ENCODE data around the gene LRRC25.
A peak's percentile ranks its signal among the peaks of the same experiment; 100 is the strongest.

LRRC25 gene

GRCh38 chr19:18436671-18437490 is 39.5 kb upstream of the LRRC25 start:
- DNase-seq (ENCODE audit: insufficient read length, low spot score) (peak; percentile 96), FAIRE-seq (peak; percentile 89)

GRCh38 chr19:18435842-18436670 is 38.6 kb upstream of the LRRC25 start:
- DNase-seq (ENCODE audit: insufficient read length, low spot score) (no peak), FAIRE-seq (no peak)

GRCh38 chr19:18435178-18435841 is 37.9 kb upstream of the LRRC25 start:
- FAIRE-seq: no peak
- DNase-seq (ENCODE audit: insufficient read length, low spot score): no peak

DNA sequence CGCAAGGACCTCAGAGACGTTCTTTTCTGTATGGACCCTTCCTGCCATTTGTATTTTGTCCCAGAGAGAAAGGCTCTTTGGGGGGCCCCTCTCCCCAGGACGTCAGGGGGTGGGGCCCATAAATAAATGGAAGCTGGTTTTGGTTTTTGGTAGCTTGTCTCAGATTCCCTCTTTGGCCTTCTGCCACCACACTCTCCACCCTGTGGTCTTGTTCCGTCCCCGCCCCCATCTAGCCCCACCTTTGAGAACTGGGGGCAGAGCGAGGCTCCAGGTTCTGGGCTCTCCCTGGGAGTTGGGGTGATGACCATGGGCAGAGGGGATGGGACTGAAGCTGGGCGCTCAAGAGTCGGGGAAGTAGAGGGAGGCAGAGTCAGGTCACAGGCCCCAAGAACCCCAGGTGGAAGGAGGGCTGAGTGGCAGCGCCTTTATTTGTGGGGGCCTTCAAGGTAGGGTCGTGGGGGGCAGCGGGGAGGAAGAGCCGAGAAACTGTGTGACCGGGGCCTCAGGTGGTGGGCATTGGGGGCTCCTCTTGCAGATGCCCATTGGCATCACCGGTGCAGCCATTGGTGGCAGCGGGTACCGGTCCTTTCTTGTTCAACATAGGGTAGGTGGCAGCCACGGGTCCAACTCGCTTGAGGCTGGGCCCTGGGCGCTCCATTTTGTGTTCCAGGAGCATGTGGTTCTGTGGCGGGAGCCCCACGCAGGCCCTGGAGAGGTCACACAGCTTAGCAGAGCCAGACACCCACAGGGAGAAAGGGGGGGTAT is 37.2 kb upstream of the LRRC25 start:
- FAIRE-seq (no peak), DNase-seq (ENCODE audit: insufficient read length, low spot score) (no peak)

GRCh38 chr19:18433735-18434398 is 36.4 kb upstream of the LRRC25 start:
- DNase-seq (ENCODE audit: insufficient read length, low spot score) (no peak), FAIRE-seq (no peak)

DNA sequence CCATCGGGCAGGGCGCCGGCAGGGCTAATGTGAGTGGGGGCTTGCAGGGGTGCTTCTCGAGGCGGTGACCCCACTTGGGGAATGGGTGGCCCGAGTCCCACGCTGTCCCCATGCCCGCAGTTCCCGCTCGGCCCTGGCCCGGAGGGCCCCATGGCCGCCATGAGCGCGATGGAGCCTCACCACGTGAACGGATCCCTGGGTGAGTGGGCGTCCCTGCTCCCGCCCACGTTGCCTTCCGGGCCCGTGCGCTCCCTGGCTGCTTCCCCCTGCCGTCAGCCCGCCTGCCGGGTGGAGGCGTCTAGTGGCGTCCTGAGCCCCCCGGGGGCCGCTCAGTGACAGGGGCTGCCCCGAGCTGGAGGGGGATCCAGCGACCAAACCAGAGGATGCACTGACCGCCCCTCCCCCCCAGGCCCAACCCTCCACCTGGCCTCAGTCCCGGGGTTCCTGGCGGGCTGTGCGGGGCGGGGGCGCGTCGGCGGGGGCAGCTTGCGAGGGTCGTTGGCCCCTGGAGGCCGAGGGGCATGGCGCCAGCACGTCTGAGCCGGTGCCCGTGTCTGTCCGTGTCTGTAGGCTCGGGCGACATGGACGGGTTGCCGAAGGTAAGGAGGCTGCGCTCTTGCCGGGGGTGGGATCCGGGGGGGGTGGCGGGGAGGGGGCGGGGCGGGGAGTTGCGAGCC is 35.7 kb upstream of the LRRC25 start:
- DNase-seq (ENCODE audit: insufficient read length, low spot score) (no peak), FAIRE-seq (no peak)

DNA sequence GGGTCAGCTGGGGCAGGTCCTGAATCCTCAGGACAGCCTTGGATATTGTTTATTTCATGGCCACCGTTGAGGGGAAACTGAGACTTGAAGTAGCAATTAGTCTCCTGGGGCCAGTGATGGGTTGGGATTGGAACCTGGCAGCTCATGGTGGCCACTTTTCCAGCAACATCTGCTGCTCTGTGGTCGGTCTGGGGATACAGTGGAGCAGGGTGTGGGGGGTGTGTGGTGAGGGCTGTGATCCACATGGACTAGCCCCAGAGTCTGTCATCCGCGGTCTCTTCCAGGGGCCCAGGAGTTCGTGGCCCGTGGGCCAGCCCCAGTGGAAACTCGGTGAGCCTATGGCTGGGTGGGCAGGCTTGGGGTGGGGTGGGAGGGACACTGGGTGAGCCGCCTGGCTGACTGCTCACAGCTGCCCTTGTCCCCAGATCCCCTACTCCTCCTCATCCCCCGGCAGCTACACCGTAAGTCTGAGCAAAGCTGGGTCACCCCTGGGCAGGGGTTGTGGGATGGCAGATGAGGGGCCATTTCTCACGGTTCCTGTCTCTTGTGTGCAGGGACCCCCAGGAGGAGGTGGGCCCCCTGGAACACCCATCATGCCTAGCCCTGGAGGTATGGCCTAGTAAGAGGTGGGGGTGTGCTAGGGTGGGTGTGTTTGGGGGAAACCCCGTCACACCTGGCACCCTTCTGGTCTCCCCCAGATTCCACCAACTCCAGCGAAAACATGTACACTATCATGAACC is 35.0 kb upstream of the LRRC25 start:
- no peak for DNase-seq (ENCODE audit: insufficient read length, low spot score)
- no peak for FAIRE-seq

DNA sequence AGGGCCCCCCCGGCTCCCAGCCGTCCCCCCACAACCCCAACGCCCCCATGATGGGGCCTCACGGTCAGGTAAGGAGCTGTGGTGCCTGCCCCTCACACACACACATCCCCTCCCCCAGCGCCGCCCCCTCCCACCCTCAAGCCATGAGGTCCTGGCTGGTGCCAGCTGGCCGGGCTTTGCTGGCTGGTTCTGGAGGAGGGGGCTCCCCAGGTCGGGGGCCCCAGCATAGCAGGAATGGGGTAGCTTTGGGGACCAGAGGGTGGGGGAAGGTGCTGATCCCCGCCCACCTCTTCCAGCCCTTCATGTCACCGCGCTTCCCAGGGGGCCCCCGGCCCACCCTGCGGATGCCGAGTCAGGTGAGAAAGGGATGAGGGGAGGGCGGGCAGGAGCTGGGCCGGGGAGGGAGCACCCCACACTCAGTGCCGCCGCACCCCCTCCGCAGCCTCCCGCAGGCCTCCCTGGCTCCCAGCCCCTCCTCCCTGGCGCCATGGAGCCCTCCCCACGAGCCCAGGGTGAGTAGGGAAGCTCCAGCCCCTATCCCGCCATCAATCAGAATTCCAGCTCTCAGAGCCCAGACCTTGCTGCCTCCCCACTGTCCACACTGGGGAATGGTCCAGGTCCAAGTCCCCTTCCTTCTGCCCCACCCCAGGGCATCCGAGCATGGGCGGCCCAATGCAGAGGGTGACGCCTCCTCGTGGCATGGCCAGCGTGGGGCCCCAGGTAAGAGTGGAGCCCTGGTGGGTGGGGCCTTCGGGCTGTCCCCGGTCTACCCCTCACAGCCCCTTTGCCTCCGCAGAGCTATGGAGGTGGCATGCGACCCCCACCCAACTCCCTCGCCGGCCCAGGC is 34.2 kb upstream of the LRRC25 start:
- FAIRE-seq (no peak), DNase-seq (ENCODE audit: insufficient read length, low spot score) (no peak)

- DNase-seq (ENCODE audit: insufficient read length, low spot score) (no peak), FAIRE-seq (peak; percentile 16)
Observed at GRCh38 chr19:18430417-18431144, 33.2 kb upstream of the LRRC25 start.

DNA sequence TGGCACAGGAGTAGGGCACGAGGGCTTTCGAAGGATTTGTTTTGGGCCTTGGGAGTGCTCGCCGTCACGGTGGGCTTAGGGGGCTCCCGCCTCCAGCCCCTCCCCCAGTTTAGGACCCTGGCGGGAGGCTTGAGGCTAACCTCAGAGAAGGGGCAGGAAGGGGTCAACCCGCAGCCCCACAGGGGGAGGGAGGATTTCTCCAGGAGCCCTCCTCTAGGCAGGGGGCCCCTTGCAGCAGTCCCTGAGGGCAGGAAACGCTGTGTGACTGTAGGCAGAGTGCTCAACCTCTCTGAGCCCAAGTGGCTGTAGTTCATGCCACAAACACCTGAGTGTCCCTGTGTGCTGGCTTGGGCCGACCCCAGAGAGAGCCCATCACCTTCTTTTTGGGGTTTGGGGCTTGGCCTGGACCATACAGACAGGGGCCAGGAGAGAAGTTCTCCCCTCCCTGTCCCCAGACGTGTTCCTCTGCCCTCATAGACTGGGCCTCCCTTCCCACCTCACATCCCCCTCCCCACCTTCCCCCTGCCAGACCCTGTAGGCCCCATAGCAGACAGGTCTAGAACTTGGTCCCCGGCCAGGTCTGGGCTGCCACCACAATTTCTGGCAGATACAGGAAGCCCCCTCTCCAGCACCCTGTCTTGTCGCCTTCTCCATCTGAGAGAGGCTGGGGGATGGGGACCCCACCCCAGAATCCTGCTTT is 32.4 kb upstream of the LRRC25 start:
- FAIRE-seq (no peak), DNase-seq (ENCODE audit: insufficient read length, low spot score) (no peak)

GRCh38 chr19:18428787-18429674 is 31.6 kb upstream of the LRRC25 start:
- peak; percentile 89 for FAIRE-seq
- no peak for DNase-seq (ENCODE audit: insufficient read length, low spot score)

- DNase-seq (ENCODE audit: insufficient read length, low spot score) (no peak), FAIRE-seq (no peak)
Observed at GRCh38 chr19:18428173-18428786, 30.9 kb upstream of the LRRC25 start.

- DNase-seq (ENCODE audit: insufficient read length, low spot score) (no peak), FAIRE-seq (no peak)
Observed at GRCh38 chr19:18427743-18428113, 30.3 kb upstream of the LRRC25 start.

- FAIRE-seq: no peak
Observed at GRCh38 chr19:18427080-18427742, 29.8 kb upstream of the LRRC25 start.

GRCh38 chr19:18426416-18426767 is 29.0 kb upstream of the LRRC25 start:
- DNase-seq (ENCODE audit: insufficient read length, low spot score): no peak
- no peak for FAIRE-seq

More at GRCh38 chr19:18427080-18427742, 29.8 kb upstream of the LRRC25 start:
- DNase-seq (ENCODE audit: insufficient read length, low spot score): no peak
